Right renal pelvis (tissue), 4 donors: ENCODE data around the gene IDH3G. TPM values are rescaled to one million over a fixed set of nuclear protein-coding genes. Genes with fewer than 3 reads are reported as not detected.

Experiments
- DNase-seq, 4 donors: peaks; one replicate each; pipeline ENCODE4 v3.0.0-alpha.2; 2013; ENCODE audit warnings: low read depth in 4 of 4, low spot score in 3 of 4, missing footprints in 1 of 4
- polyA plus RNA-seq, 4 donors: library from polyadenylated mRNA; unstranded; fragments of 120-200 nt; gene quantifications; one replicate each; pipeline ENCODE4 v1.2.1, GENCODE V29; 2013; ENCODE audit not compliant: insufficient read length in 4 of 4

Gene IDH3G
- polyA plus RNA-seq, 4 donors, result 62.2 to 90.3 (median 72.7) TPM

- no peak for DNase-seq
These were observed 22.9 kb upstream of the IDH3G start for GRCh38 chrX:153816831-153817690.

- no peak for DNase-seq
These were observed 20.6 kb upstream of the IDH3G start for GRCh38 chrX:153814591-153815315.

DNA sequence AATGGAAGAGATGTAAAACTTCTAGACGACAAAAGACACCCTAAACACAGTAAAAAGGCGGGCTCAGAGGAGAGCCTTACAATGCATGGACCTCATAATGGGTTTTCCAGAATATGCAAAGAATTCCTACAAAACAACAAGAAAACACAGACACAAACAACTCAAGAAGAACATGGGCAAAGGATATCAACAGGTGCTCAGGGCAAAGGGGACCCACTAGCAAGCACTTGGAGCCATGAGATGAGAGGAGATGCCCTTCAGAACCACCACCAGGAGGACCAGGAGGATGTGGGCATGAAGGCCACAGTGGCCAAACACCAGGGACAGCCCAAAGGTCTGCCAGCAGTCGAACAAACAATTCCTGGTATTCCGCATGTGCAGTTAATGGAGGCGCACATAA, 19.0 kb upstream of the IDH3G start:
- DNase-seq, result no peak

DNA sequence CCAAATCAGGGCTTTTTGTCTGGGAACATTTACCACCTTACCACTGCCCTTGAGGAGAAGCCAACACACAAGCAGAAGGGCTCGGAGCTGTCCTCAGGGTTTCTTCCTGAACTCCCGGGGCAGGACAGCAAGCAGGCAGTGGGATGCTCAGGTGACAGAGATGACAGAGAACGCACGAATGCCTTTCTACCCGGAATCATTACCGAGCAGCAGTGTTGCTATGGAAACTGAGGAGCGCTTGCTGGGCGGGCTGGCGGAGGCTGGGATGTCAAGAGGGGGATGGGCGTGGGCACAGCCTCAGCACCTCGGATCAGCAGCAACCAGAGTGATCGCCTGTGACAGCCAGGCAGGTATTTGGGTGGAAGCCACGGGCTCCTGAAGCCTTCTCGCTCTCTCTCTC, 18.0 kb upstream of the IDH3G start:
- no peak for DNase-seq

DNA sequence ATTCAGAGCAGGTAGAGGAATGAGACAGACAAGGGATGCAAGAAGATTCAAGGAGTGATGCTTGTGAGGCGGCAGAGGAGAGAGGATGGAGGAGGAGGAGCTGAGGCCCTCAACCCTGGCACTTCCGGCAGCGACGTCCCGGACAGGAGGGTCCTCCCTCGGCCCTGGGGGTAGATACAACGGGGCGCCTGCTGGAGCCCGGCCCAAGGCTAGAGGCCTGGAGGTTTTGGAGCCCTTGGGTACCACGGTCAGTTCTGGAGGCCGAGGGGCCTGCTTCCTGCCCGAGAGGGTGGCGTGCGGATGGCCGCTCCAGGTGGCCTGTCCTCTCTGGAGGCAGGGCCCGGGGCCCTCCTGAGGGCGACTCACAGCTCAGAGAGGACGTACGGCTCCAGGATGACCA, 13.8 kb upstream of the IDH3G start:
- DNase-seq, result no peak

DNA sequence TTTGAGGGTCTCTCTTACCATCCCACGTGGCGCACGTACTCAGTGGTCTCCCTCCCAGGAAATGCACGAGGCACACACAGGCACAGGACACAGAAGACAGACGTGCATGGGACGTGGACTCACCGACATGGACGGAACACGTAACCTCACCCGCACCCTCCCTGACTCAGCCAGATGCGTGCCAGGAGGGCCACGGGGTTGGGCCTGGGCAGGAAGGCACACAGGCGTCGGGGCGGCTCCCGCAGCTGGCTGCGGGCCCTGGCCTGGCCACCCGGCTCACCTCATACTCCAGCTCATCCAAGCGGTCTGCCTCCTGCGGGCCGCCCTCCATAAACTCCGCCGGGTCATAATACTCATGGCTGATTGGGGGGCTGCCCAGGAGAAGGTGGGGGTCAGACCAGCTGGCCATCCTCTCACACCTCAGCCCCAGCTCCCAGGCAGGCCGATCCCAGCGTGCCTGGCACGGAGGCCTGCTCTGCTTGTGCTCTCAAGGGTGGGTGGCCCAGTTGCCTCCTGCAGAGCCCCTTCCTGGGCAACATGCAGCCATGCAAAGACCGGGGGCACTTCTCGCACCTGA, 12.9 kb upstream of the IDH3G start:
- DNase-seq, result no peak

DNA sequence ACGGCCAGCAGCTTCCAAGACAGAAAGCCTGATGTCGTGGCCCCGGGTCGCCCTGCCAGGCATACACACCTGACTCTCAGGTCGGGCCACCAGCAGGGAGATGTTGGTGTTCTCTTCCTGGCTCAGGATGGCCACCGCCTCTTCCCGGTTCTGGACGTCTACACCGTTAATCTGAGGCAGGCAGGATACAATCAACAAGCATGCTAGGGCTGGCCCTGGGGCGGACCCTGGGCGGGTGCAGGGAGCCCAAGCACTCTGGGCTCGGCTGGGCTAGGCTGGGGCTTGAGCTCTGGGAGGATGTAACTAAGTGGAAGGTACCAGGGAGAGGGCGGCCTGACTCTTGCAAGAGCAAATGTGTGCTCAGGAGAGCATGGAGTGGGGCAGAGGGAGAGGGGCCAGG, 11.3 kb upstream of the IDH3G start:
- no peak for DNase-seq

DNA sequence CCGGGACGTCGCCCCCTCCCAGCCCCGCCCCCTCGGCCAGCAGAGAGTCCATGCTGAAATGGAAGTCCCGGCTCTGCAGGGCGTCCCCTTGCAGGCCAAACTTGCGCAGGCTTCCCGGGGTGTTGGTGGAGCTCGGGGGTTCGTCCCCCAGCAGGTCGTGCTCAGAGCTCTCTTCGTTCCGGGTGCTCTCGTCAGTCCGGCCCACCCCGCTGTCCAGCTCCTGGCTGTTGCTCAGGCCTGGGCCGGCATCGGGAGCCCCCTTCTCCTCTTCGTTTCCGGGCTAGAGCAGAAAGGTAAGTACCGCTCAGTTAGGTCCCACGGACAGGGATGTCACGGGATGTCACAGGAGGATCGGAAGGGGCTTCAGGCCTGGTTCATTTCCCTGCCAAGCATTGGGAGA, 10.4 kb upstream of the IDH3G start:
- no peak for DNase-seq

- DNase-seq, result no peak
These were observed 10.0 kb upstream of the IDH3G start for GRCh38 chrX:153804100-153804595.

DNA sequence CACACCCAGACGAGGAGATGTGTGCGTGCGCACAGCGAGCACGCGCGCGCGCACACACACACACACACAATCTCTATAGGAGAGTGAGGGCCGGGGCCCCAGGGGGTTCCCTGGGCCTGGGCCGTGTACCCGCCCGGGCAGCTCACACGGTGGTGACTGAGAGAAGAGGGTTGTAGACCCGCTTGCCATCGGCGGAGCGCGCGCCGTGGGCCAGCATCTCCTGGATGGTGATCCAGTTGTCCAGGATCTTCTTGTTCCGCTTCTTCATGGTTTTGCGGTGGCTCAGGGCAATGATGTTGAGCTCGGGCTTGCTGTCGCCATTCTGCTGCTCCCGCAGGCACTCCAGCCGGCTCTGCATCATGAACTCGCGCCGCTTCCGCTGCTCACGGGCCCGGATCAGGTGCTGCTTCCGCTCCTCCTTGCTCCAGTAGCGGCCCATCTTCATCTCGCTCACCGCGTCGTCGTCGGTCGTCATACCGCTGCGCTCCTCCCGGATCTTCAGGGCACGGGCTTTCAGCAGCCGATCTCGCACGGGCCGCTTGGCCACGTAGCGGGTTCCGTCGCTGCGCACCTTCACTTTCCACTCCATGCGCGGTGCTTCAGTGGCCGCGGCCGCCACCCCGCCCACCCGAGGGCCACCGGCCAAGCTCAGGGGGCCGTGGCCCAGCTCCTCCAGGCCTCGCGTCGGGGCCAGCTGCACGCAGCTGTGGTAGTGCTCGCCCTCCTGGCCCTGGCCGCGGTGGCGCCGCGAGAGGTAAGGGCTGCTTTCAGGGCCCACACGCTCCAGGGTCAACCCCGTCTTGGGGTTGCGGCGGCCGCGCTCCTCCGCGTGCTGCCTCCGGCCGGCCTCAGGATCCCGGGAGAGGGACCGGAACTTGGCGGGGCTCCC, 9.3 kb upstream of the IDH3G start:
- no peak for DNase-seq

GRCh38 chrX:153802513-153803045, 8.4 kb upstream of the IDH3G start:
- no peak for DNase-seq

DNA sequence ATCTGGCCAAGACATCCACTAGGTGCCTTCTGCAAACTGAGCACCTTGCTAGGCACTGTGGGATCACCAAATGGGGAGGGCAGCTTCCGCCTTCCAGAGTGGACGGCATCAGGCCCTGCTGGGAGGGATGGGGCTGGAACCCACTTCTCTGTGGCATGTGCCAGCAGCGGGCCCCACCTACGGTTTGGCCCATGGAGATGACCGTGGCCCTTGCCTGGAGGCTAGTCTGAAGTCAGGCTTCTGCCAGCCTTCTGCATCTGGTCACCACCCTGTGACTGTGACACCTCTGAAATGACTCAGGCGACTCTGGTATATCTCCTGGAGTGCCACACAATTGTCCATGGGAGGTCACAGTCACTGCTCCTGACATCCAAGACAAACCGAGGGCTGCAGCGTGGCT, 7.5 kb upstream of the IDH3G start:
- no peak for DNase-seq

DNA sequence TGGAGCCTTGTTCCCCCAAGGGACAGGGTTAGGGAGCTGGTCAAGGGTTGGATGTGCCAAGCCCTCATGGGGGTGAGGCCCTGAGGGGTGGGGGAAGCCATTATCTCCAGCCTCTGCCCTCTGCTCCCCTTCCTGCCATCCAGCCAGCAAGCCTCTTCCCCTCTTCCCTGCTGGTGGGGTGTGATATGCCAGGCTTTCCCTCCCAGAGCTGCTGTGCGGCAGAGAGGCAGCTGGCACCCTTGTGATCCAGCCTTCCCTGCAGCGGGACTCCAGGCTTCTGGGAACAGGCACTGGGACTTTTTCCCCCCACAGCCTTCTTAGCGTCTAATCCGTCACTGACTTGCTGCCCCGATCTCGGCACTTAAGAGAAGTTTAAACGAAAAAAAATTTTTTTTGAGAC, 6.6 kb upstream of the IDH3G start:
- no peak for DNase-seq

- no peak for DNase-seq
These were observed 6.1 kb upstream of the IDH3G start for GRCh38 chrX:153800177-153800722.

DNA sequence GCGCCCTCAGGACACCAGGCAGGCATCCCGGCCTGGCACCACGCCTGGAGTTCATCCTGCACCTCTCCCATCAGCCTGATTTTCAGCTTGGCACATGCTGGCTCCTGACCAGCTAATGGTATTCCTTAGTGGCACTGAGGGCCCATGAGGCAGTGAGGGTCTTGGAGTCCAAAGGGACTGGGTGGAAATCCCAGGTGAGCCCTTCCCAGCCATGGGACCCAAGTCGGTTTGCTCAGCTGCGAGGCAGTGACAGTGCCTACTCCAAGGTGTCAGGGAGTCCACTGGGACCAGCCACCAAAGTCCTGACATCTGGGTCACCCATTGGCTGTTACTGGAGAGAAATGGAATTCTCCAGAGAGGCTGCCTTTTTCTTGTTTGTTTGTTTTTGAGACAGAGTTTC, 5.2 kb upstream of the IDH3G start:
- no peak for DNase-seq

GRCh38 chrX:153797415-153798015, 3.3 kb upstream of the IDH3G start:
- no peak for DNase-seq

- no peak for DNase-seq
These were observed 982 bp upstream of the IDH3G start for GRCh38 chrX:153794897-153795816.

DNA sequence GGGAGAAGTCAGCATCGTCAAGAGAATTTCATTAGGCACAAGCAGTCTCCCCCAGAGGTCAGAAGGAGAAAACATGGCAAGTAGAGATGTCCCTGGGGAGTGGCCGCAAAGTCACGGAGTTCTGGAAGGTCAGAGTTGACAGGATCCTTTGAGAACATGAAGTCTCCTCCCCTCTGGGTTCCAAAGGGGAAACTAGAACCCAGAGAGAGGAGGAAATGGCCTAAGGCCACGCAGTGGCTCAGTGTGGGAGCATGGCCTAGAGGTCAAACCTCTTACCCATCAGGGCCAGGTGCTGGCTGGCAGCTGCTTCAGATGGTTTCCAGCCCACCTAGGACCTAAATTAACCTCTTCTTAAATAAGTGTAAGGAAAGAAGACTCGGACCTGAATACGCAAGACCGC, 884 bp downstream of the IDH3G start:
- no peak for DNase-seq

- no peak for DNase-seq
These were observed 1.8 kb downstream of the IDH3G start for GRCh38 chrX:153792368-153792767.
